COLO668 (cell line): ENCODE results near the gene RNASEH2C.
"Not testable (repeated sequence)": the region's sequence is repeated elsewhere in the genome, so short reads cannot be mapped to it uniquely, and the experiment has no call there.

ENCODE experiments used
- DNase-seq: peaks from one replicate; lab custom pipeline; 2025; ENCODE audit not compliant: unreplicated experiment; lab: John Stamatoyannopoulos, UW

The RNASEH2C gene

GRCh38 chr11:65691847-65692246, 28.8 kb downstream of the RNASEH2C start:
- DNase-seq: not testable (repeated sequence)

- no peak for DNase-seq
These were observed 34.6 kb downstream of the RNASEH2C start for GRCh38 chr11:65685981-65686380.

GRCh38 chr11:65683480-65683879, 37.1 kb downstream of the RNASEH2C start:
- not testable (repeated sequence) for DNase-seq

- DNase-seq: no peak
These were observed 40.3 kb downstream of the RNASEH2C start for GRCh38 chr11:65680192-65680743.

- no peak for DNase-seq
These were observed 47.6 kb downstream of the RNASEH2C start for GRCh38 chr11:65672982-65673381.

GRCh38 chr11:65672180-65672860, 48.3 kb downstream of the RNASEH2C start:
- DNase-seq: no peak
